Renal cortex interstitium (tissue), 15 donors: Measurements from ENCODE around the gene SEL1L3. TPM values are rescaled to one million over a fixed set of nuclear protein-coding genes. Genes with fewer than 3 reads are reported as not detected.
A peak's percentile ranks its signal among the peaks of the same experiment; 100 is the strongest.
"Not testable (repeated sequence)": the region's sequence is repeated elsewhere in the genome, so short reads cannot be mapped to it uniquely, and the experiment has no call there.

Experiments
- DNase-seq, 11 donors: peaks; one replicate each; pipeline ENCODE4 v3.0.0-alpha.2; 2013; ENCODE audit warnings: low read depth in 9 of 11, low spot score in 4 of 11; ENCODE audit errors: extremely low read depth in 1 of 11
- long read RNA-seq, 16 experiments: transcript quantifications; one replicate each; lab custom pipeline, GENCODE V29; 2026
- polyA plus RNA-seq, 3 donors: library from polyadenylated mRNA; unstranded; fragments of 120-200 nt; gene quantifications; one replicate each; pipeline ENCODE4 v1.2.1, GENCODE V29; 2013; ENCODE audit not compliant: insufficient read length in 3 of 3

SEL1L3 gene
- 10 to 100 TPM; 20.8 to 23.7 (median 23.2) TPM for polyA plus RNA-seq
- long read RNA-seq, donor 1: 0 reads
- long read RNA-seq, donor 2, full-length matches to known transcripts: 1 of 1 reads
- long read RNA-seq, donor 2, partial matches to known transcripts: 0 of 1 reads
- long read RNA-seq, donor 2, other reads (novel, unspliced or antisense): 0 of 1 reads
- long read RNA-seq, donor 3, full-length matches to known transcripts: 1 of 34 reads
- long read RNA-seq, donor 3, partial matches to known transcripts: 33 of 34 reads
- long read RNA-seq, donor 3, other reads (novel, unspliced or antisense): 0 of 34 reads
- long read RNA-seq, donor 4: 0 reads
- long read RNA-seq, donor 5: 0 reads
- long read RNA-seq, donor 6, full-length matches to known transcripts: 1 of 7 reads
- long read RNA-seq, donor 6, partial matches to known transcripts: 6 of 7 reads
- long read RNA-seq, donor 6, other reads (novel, unspliced or antisense): 0 of 7 reads
- long read RNA-seq, donor 7, full-length matches to known transcripts: 2 of 2 reads
- long read RNA-seq, donor 7, partial matches to known transcripts: 0 of 2 reads
- long read RNA-seq, donor 7, other reads (novel, unspliced or antisense): 0 of 2 reads
- long read RNA-seq, donor 8: 0 reads
- long read RNA-seq, donor 9, full-length matches to known transcripts: 2 of 2 reads
- long read RNA-seq, donor 9, partial matches to known transcripts: 0 of 2 reads
- long read RNA-seq, donor 9, other reads (novel, unspliced or antisense): 0 of 2 reads
- long read RNA-seq, donor 10: 0 reads
- long read RNA-seq, donor 11, full-length matches to known transcripts: 1 of 1 reads
- long read RNA-seq, donor 11, partial matches to known transcripts: 0 of 1 reads
- long read RNA-seq, donor 11, other reads (novel, unspliced or antisense): 0 of 1 reads
- long read RNA-seq, donor 12, partial matches to known transcripts: 0 of 1 reads
- long read RNA-seq, donor 12, other reads (novel, unspliced or antisense): 0 of 1 reads
- long read RNA-seq, donor 13: 0 reads
- long read RNA-seq, donor 14, full-length matches to known transcripts: 2 of 2 reads
- long read RNA-seq, donor 14, partial matches to known transcripts: 0 of 2 reads
- long read RNA-seq, donor 14, other reads (novel, unspliced or antisense): 0 of 2 reads
- long read RNA-seq, donor 15: 0 reads
- long read RNA-seq, donor 16, full-length matches to known transcripts: 6 of 13 reads
- long read RNA-seq, donor 16, partial matches to known transcripts: 7 of 13 reads
- long read RNA-seq, donor 16, other reads (novel, unspliced or antisense): 0 of 13 reads

DNA sequence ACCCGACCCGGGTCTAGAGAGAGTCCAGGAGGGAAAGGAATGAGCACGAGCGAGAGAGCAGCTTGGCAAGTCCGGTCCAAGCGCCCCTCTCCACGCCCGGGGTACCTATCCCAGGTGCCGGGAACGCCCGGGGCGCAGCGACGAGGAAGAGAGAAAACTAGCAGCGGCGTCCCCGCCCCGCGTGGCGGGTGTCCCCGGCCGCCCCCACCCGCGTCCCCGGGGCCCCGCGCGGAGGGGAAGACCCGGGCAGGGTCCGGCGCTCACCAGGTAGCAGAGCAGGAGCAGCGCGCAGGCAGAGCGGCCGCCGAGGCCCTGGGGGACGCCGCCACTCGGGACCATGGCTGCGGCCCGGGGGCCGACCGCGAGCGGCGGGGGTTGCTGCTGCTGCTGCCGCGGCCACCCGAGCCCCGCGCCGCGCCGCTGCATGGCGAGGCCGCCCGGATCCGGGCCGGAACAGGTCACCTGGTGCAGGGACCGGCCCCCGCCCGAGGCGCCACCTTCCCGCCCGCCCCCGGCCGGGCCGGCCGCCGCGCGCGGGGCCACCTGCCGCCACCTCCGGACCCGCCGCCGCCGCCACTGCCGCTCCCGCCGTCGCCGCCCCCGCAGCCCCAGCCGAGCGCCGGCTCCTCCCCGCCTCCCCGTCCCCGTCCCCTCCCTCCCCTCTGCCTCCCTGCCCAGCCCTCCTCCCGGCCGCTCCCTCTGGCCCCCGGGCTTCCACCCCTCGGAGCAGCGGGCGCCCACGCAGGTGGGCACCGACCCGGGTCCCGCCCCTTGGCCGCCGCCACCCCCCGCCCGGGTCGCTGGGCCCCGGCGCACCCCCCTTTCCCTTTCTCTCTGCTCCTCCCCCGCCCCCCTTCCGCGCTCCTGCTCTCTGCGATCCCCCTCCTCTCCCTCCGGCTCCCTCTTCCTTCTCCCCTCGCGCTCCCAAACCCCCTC lies at the start of gene SEL1L3:
TSS of gene SEL1L3 (minus strand) at position 578 of the 936 bp plus-strand sequence. CDS start at position 426, 152 bp downstream.
- peak in 2 of 11 donors; percentile 15 to 20 for DNase-seq

DNA sequence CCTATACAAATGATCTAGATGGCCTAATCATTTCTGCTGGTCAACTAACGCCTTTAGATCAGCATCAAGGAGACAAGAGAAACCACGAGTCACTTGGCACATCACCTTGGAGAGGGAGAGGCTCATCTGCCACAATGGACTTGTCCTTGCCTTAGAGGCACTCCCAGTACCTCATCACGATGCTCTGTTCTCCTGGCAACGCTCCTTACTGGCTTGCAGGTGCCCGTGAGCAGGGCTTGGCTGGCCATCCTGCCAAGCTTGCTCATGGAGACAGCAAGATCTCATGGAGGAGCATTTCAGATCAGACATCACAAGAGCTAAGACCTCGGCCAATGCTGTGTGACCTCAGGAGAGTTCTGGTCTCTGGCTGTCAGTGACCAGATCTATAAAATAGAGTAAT lies 48.6 kb upstream of the SEL1L3 start:
- DNase-seq: no peak

DNA sequence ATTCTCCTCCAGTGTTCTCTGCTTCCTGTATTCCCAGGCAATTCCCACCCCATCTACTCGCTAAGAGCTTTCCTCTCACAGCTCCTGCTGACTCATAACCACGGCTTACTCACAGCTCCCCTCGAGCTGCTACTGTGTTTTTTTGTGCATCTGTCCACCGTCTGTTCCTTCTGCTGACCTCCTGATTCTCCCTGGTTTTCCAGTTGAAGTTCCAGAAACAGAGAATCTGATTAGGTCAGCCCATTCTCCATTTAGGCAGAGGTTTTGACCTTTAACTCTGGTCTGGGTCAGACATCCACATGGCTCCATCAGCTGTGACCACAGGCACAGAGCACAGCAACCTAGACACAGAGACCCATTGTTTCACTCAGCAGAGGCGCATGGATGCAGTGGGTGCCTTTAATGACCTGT lies 45.7 kb upstream of the SEL1L3 start:
- no peak for DNase-seq

DNA sequence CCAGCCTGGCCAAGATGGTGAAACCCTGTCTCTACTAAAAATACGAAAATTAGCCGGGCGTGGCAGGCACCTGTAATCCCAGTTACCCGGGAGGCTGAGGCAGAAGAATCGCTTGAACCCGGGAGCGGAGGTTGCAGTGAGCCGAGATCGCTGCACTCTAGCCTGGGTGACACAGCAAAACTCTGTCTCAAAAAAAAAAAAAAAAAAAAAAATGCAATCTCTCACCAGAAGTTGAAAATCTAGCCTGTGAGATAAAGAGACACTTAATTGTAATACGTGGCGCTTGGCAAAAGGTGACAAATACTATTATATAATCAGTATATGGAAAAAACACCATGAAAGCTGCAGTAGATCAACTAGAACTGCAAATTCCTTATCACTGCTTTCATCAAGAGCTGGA lies 43.3 kb upstream of the SEL1L3 start:
- not testable (repeated sequence) for DNase-seq

DNA sequence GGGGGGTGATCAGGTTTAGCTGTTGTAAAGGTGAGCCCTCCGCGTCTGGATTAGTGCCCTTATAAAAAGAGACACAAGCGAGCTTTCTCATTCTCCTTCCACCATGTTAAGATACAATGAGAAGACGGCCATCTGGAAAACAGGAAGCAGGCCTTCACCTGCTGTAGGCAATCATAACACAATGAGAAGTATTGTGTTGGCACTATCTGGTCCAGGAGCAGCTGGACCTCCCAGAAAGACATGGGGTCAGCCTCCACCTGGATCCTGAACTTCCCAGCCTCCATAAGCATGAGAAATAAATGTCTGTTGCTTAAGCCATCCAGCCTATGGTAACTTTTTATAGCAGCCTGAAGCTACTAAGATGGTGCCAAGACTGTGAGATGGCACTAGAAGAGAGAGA lies 42.6 kb upstream of the SEL1L3 start:
- DNase-seq: no peak

DNA sequence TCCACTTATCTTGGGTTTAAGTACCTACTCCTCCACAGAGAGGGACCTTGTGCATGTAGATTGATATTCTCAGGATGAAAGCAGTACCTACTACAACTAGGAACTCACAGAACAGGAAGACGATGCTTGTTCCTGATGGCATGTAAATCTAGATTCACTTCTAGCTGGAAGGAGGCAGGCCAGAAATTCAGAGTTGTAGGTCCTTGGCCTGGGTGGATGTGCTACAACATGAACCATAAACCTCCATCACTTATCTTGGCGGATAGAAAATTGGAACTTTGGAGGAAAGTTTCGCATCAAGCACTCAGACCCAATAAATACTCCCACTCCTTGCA lies 41.9 kb upstream of the SEL1L3 start:
- no peak for DNase-seq

DNA sequence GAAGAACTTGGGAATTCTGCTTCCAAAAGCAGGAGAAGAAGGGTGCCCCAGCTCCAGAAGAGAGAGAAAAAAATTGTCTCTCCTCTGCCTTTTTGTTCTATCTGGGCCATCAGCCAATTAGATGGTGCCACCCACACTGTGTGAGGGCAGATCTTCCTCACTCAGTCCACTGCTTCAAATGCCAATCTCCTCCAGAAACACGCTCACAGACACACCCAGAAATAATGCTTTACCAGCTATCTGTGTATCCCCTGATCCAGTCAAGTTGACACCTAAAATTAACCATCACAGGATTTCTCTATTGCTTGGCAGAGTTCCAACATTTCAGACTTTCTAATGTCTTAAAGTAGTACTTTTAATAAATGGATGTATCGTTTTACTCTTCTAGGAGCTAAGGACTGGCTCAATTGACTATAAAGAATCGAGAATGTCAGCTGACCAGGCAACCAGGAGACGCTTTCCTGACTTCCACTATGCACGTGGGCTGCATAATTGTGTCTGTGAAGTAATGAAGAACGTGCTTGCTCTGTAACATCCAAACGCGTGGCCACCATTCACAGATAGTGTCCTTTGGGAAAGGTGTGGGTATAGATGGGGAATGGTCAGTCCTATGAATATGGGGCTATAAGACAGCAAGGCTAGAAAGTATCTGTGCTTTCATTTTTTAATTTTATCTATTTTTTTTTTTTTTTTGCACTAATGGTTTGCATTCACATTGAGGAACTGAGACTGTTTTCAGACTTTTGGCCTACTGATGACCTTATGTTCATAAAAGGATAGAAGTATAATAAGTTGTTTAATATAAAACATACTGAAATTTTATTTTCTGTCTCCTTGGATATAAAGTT lies 41.3 kb upstream of the SEL1L3 start:
- DNase-seq: no peak

DNA sequence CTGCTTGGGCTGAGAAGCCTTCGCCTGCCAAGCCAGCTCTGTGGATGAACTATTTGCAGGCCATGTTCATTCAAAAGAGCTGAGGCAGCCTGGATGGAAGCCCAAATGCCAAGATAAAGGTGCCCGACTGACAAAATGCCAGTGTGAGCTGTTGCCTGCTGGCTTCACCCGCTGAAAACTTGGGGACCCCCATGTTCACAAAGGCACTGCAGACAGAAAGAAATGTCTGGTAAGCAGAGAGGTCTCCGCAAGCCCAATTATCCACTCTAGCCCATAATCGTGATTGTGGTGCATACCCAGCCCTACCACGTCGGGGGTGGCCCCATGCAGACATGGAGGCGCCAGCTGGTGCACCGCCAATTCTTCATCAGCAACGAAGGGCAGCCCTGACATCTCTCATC lies 38.2 kb upstream of the SEL1L3 start:
- DNase-seq: no peak

DNA sequence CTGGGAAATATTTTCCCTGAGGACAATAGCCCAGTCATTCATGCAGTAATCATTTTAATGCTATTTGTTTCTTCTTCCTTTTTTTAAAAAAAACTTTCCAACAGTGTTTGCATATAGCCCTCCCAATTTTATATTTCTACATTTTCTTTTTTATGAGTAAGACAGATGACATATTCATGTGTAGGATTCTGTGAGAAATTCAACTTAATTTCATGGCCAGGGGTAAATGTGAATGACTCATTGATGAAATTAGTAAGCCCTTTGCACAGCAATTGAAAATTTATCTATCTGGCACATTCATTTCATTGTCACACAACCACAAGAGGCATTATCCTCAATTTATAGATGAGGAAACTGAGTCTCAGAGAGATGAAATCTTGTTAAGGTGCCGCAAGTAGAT lies 37.5 kb upstream of the SEL1L3 start:
- no peak for DNase-seq

DNA sequence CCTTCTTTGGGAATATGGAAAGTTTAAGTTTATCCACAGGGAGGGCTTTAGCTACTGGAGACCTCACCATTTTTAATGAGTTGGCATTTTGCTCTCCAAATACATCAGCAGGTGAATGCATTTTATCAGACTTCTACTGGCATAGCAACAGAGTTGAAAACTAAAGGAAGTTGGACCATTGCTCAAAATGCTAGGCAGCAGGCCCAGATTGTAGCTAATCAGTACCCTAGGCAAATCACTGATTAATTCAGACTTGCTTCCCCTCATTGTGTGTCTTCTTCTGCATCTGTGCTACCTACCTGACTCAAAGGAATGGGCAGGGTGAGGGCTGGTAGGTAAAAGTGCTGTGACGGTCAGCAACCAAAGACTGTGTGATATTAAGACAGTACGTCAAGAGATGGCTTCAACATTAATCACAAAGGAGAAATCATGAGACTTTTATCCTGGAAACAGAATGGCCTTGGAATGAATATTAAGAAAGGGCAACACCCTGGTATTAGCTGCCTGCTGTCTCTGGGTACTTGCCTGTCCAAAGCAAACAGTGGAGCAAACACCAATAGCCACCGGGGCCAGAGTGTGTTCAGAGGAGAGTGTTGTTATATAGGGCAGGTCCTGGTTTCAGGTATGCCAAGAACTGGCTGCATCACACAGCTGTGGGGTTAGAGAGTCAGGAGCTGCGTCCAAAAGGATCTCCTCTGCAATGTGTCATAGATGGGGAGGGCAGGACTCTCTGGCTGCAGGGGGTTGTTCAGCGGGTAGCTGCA lies 34.2 kb upstream of the SEL1L3 start:
- DNase-seq: no peak

DNA sequence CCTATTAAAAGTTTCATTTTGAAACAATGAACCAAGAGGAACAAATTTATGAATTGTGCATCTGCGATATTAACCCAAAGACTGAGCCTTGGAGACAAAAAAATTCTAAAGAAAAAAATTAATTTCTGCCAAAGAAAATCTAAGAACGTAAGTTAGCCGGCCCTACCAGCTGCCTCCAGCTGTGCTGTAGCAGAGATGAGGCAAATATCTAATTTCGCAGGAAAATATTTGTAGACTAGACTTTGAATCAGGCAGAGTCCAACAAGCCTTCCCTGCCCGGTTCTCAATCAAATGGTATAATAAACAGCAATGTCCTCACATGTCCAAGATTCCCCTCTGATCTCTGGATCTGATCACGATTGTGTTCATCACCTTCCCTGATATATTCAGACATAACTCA lies 30.0 kb upstream of the SEL1L3 start:
- peak in 3 of 11 donors; percentile 45 to 54 (median 46) for DNase-seq

DNA sequence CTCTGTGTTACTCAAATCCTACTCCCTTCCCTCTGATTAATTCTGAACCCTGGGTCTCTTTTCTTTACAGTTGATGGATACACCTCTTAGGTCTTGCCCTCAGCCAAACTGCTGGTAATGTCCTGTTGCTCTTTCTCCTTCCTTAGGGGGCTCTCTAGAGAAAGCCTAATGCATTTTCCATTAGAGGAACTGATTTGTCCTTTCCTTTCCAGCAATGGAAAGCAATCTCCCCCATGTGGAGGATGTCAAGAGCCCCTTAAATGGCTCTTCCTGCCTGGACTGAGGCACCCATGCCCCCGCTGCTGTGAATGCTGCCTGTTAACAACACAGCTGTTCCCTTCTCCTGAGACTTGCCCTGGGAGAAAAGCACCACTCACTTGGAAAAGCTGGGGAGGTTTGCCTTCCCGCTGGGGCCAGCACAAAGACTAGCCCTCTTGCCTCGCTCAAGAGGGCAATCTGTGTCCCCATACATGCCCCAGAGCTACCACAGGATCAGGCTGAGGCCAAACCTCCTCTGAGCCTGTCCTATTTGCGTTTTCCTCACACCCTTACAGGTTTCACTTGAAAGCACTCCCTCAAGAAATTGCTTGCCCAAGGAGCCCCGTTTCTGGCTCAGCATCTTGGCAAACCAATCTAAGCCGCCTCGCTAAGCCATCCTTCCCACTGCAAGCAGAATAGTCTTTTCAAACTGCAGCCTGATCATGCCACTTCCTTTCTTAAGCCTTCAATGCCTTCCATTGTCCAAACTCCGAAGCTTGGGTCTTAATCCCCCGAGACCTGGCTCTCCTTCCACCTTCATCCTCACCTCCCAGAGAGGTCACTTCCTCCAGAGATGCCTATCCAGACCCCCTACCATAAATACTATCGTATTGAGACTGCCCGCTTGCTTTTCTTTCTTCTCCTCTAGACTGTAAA lies 28.0 kb upstream of the SEL1L3 start:
- no peak for DNase-seq

DNA sequence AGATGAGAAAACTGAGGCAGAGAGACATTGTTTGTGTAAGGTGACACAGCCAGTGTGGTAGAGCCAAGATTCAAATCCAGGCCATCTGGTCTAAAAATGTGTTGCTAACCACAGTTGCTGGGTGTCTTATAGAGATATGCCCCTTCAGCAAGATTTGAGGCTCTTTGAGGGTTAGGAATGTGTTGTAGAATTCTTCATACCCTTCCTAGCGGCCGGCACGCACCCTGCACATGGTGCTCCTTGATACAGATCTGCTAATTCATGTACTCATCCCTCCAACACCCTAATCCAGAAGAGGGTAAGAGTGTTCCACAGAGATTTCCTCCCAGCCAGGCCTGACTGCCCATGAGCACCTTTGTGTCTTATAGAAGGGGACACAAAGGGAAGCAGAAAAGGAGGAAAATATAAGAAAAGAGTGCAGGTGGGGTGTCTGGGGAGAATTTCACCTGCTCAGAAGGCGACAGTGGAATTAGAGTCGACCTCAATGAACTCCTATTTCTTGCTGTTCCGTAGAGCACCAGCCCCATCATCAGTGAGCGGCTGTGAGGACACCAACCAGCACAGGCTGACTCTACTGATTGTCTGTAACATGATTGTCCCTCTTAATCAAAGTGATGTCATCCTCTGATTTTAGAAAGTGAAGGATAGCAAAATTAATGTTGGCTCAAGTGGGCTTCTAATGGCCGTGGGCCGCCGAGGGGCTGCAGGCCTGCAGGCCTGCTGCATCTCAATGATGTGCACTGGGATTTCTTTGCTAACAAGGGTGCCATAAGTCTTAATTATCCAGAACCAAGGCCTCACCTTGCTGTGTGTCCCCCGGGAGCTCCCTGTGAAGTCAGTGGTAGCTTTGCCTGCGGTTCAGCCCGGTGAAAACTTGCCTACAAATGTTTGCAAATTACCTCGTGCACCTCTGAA lies 27.1 kb upstream of the SEL1L3 start:
- no peak for DNase-seq

DNA sequence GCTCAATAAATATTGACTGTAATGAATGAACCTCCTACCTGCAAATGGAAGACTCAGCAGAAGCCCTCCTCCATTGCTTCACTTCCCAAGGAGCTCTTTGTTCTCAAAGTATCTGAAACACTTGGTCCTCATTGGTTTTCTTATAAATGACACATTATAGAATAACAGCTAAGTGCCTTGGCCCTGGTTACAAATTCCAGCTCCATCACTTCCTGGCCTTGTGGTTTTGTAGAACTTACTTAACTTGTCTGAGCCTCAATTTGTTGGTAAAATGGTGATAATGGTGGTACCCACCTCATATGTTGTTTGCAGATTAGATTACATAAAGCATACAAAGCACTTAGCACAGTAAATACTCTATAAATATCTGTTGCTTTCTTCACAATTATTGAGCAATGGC lies 26.0 kb upstream of the SEL1L3 start:
- DNase-seq: no peak
